Measurements from ENCODE around the gene SGSM2. TPM values are rescaled to one million over a fixed set of nuclear protein-coding genes. Genes with fewer than 3 reads are reported as not detected.
A peak's percentile ranks its signal among the peaks of the same experiment; 100 is the strongest.

The SGSM2 gene
- total and polyA plus RNA-seq, 5 donors from 2014 or later, result 5.6 to 107 (median 5.9) TPM

DNA sequence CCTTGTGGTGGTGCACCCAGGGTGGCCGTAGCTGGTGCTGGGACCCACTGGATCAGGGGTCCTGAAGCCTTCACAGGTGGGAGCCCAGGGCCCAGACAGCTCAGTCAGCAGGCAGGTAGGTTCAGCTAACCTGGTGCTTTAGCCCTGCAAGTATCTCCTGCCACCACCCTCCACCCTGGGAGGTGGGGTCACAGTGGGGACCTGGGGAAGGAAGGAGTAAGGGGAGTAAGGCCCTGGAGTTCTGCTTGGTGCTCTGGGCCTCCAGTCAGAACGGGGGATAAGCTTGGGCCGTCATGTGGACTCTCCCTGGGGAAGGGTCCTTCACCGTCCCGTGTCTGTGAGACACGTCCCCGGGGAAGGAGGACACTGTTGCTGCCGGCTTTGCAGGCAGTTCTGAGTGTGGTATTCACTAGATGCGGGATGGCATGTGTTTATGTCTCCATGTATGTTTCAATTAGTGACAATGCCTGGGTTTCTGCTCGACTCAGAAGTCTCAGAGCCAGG lies 20.7 kb downstream of the SGSM2 start:
- peaks cover 0 to 17% (median 12%) of the 10 kb centered on the region in 4 donors for H3K4me1 Mint-ChIP-seq
- no peaks in the 10 kb centered on the region for H3K27me3 Mint-ChIP-seq
- Histone ChIP-seq H3K9me3 (ENCODE audit: control insufficient read depth in 2 of 2, low read length in 2 of 2) (no peaks in the 10 kb centered on the region), H3K4me3 (ENCODE audit: low read depth, low read length) (no peak overlapping the region), H3K27ac (ENCODE audit: insufficient read depth, low read length, poor library complexity, severe bottlenecking) (no peak overlapping the region), H3K4me1 (ENCODE audit: control insufficient read depth, insufficient read depth, low read length, poor library complexity, severe bottlenecking) (peaks cover 15% of the 10 kb centered on the region), H3K27me3 (ENCODE audit: control insufficient read depth, insufficient read depth, low read length) (no peaks in the 10 kb centered on the region), H3K36me3 (ENCODE audit: control insufficient read depth, insufficient read depth, low read length) (no peaks in the 10 kb centered on the region)
- no peaks in the 10 kb centered on the region for H3K9me3 Mint-ChIP-seq
- peaks cover 7% of the 10 kb centered on the region for H3K36me3 Mint-ChIP-seq
- no peak overlapping the region for H3K27ac Mint-ChIP-seq
- ATAC-seq (ENCODE audit: low read depth in 2 of 2) (no peak), DNase-seq (no peak)
- H3K4me3 Mint-ChIP-seq, result no peak overlapping the region

DNA sequence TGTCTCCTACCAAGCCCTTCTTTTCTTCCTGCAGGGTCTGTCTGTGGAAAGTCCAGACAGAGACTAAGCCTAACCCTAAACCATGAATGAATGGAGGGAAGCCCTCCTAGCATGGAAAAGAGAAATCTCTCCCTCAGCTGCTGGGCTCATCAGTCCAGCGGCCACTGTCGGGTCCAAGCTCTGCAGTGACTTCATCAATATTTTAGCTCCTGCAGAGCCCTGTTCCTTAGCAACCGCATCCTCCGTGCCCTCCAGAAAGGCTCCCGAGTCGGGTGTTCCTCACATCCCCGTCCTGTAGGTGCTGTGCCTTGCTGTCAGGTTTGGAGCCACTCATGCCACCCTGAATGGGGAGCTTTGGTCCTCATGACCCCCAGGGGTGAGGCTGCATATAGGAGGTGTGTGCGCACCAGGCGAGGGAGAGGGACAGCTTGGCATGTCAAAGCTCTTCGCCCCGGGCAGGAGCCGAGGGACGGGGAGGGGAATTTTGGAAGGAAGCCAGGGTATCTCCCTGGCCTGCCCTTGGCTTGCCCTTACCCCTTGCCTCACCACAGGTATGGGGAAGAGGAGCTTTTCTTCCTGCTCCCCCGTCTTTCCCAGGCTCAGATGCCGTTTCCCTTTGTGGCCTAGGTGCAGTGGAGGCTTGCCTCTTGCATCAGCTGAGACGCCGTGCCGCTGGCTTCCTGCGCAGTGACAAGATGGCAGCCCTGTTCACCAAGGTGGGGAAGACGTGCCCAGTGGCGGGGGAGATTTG lies 23.9 kb downstream of the SGSM2 start:
- Mint-ChIP-seq H3K4me1 (no peaks in the 10 kb centered on the region), H3K27me3 (no peaks in the 10 kb centered on the region), H3K36me3 (peaks cover 7% of the 10 kb centered on the region), H3K9me3 (no peaks in the 10 kb centered on the region), H3K27ac (peak overlapping the region in 1 of 3 donors; percentile 15), H3K4me3 (no peak overlapping the region)
- H3K4me3 ChIP-seq (ENCODE audit: low read depth, low read length), result no peak overlapping the region
- ATAC-seq (ENCODE audit: low read depth in 2 of 2), result no peak
- H3K9me3 ChIP-seq (ENCODE audit: control insufficient read depth in 2 of 2, low read length in 2 of 2), result no peaks in the 10 kb centered on the region
- no peak overlapping the region for H3K27ac ChIP-seq (ENCODE audit: insufficient read depth, low read length, poor library complexity, severe bottlenecking)
- no peaks in the 10 kb centered on the region for H3K27me3 ChIP-seq (ENCODE audit: control insufficient read depth, insufficient read depth, low read length)
- no peak for DNase-seq
- peaks cover 4% of the 10 kb centered on the region for H3K36me3 ChIP-seq (ENCODE audit: control insufficient read depth, insufficient read depth, low read length)
- no peaks in the 10 kb centered on the region for H3K4me1 ChIP-seq (ENCODE audit: control insufficient read depth, insufficient read depth, low read length, poor library complexity, severe bottlenecking)

DNA sequence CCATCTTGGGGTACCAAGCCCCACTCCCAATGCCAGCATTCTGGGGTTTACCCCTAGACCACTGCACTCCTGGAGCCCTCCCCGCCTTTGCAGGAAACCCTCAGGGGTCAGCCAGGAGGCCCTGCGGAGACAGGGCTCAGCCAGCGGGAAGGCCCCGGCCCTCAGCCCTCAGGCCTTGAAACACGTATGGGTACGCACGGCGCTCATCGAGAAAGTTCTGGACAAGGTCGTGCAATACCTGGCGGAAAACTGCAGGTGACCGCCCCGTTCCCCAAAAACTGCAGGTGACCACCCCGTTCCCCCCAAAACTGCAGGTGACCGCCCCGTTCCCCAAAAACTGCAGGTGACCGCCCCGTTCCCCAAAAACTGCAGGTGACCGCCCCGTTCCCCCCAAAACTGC lies 24.7 kb downstream of the SGSM2 start:
- Histone ChIP-seq H3K27ac (ENCODE audit: insufficient read depth, low read length, poor library complexity, severe bottlenecking) (no peak overlapping the region), H3K4me1 (ENCODE audit: control insufficient read depth, insufficient read depth, low read length, poor library complexity, severe bottlenecking) (no peaks in the 10 kb centered on the region), H3K27me3 (ENCODE audit: control insufficient read depth, insufficient read depth, low read length) (no peaks in the 10 kb centered on the region), H3K4me3 (ENCODE audit: low read depth, low read length) (no peak overlapping the region), H3K9me3 (ENCODE audit: control insufficient read depth in 2 of 2, low read length in 2 of 2) (no peaks in the 10 kb centered on the region), H3K36me3 (ENCODE audit: control insufficient read depth, insufficient read depth, low read length) (peaks cover 4% of the 10 kb centered on the region)
- Mint-ChIP-seq H3K27me3 (no peaks in the 10 kb centered on the region), H3K27ac (no peak overlapping the region), H3K9me3 (no peaks in the 10 kb centered on the region), H3K36me3 (peaks cover 7% of the 10 kb centered on the region), H3K4me1 (no peaks in the 10 kb centered on the region), H3K4me3 (no peak overlapping the region)
- ATAC-seq (ENCODE audit: low read depth in 2 of 2) (no peak), DNase-seq (no peak)

DNA sequence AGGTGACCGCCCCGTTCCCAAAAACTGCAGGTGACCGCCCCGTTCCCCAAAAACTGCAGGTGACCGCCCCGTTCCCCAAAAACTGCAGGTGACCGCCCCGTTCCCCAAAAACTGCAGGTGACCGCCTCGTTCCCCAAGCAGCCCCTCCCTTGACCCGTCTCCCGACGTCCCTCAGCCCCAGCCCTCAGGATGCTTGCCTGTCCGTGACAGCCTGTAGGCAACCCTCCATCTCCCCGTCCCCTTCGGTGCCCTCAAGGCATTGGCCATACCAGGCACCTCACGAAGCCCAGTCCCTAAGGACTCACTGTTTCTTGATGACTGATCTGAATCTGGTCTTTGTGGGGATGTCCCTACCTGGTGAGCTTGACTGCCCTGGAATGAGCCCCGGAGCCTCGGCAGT lies 25.1 kb downstream of the SGSM2 start:
- peaks cover 4% of the 10 kb centered on the region for H3K36me3 ChIP-seq (ENCODE audit: control insufficient read depth, insufficient read depth, low read length)
- Mint-ChIP-seq H3K27ac (peak overlapping the region in 1 of 3 donors; percentile 36), H3K4me1 (no peaks in the 10 kb centered on the region), H3K4me3 (no peak overlapping the region), H3K9me3 (no peaks in the 10 kb centered on the region), H3K36me3 (peaks cover 7% of the 10 kb centered on the region), H3K27me3 (no peaks in the 10 kb centered on the region)
- ATAC-seq (ENCODE audit: low read depth in 2 of 2), result no peak
- no peak for DNase-seq
- H3K27me3 ChIP-seq (ENCODE audit: control insufficient read depth, insufficient read depth, low read length), result no peaks in the 10 kb centered on the region
- H3K27ac ChIP-seq (ENCODE audit: insufficient read depth, low read length, poor library complexity, severe bottlenecking), result no peak overlapping the region
- H3K4me3 ChIP-seq (ENCODE audit: low read depth, low read length), result no peak overlapping the region
- H3K9me3 ChIP-seq (ENCODE audit: control insufficient read depth in 2 of 2, low read length in 2 of 2), result no peaks in the 10 kb centered on the region
- H3K4me1 ChIP-seq (ENCODE audit: control insufficient read depth, insufficient read depth, low read length, poor library complexity, severe bottlenecking), result no peaks in the 10 kb centered on the region

DNA sequence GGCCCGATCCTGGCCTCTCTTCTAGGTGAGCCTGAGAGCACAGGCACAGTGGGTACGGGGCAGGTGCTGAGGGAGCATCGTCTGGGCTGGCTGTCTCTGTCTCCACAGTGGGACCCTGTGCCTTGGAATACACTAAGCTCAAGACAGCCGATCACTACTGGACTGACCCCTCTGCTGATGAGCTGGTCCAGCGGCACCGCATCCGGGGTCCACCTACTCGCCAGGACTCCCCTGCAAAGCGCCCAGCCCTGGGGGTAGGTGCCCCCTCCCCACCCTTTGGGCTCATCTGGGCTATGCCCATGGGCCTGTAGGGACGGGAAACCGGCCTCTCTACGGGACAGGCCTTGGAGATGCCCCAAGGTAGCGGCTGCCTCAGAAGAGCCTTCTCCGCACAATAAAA lies 25.6 kb downstream of the SGSM2 start:
- Mint-ChIP-seq H3K27me3 (no peaks in the 10 kb centered on the region), H3K36me3 (peaks cover 3% of the 10 kb centered on the region), H3K9me3 (no peaks in the 10 kb centered on the region), H3K4me1 (no peaks in the 10 kb centered on the region), H3K4me3 (no peak overlapping the region), H3K27ac (no peak overlapping the region)
- DNase-seq (no peak), ATAC-seq (ENCODE audit: low read depth in 2 of 2) (no peak)
- Histone ChIP-seq H3K27ac (ENCODE audit: insufficient read depth, low read length, poor library complexity, severe bottlenecking) (no peak overlapping the region), H3K9me3 (ENCODE audit: control insufficient read depth in 2 of 2, low read length in 2 of 2) (no peaks in the 10 kb centered on the region), H3K27me3 (ENCODE audit: control insufficient read depth, insufficient read depth, low read length) (no peaks in the 10 kb centered on the region), H3K36me3 (ENCODE audit: control insufficient read depth, insufficient read depth, low read length) (peaks cover 4% of the 10 kb centered on the region), H3K4me3 (ENCODE audit: low read depth, low read length) (no peak overlapping the region), H3K4me1 (ENCODE audit: control insufficient read depth, insufficient read depth, low read length, poor library complexity, severe bottlenecking) (no peaks in the 10 kb centered on the region)

DNA sequence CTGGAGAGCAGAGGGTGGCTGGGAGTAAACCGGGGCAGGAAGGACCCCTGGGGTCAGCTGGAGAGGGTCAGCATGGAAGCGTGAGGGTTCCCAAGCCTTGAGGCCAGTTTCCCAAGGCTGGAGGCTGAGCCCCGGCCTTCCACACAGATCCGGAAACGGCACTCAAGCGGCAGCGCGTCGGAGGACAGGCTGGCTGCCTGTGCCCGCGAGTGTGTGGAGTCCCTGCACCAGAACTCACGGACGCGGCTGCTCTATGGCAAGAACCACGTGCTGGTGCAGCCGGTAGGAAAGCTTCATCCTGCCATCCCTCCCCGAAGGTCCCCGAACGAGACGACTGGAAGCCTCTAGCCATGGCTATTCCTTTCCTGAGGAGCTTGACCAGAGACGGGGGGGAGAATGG lies 26.0 kb downstream of the SGSM2 start:
- DNase-seq (no peak), ATAC-seq (ENCODE audit: low read depth in 2 of 2) (no peak)
- Histone ChIP-seq H3K9me3 (ENCODE audit: control insufficient read depth in 2 of 2, low read length in 2 of 2) (no peaks in the 10 kb centered on the region), H3K27ac (ENCODE audit: insufficient read depth, low read length, poor library complexity, severe bottlenecking) (no peak overlapping the region), H3K4me3 (ENCODE audit: low read depth, low read length) (no peak overlapping the region), H3K27me3 (ENCODE audit: control insufficient read depth, insufficient read depth, low read length) (no peaks in the 10 kb centered on the region), H3K4me1 (ENCODE audit: control insufficient read depth, insufficient read depth, low read length, poor library complexity, severe bottlenecking) (no peaks in the 10 kb centered on the region), H3K36me3 (ENCODE audit: control insufficient read depth, insufficient read depth, low read length) (peaks cover 4% of the 10 kb centered on the region)
- H3K36me3 Mint-ChIP-seq, result peaks cover 3% of the 10 kb centered on the region
- no peaks in the 10 kb centered on the region for H3K4me1 Mint-ChIP-seq
- no peaks in the 10 kb centered on the region for H3K27me3 Mint-ChIP-seq
- no peaks in the 10 kb centered on the region for H3K9me3 Mint-ChIP-seq
- no peak overlapping the region for H3K27ac Mint-ChIP-seq
- H3K4me3 Mint-ChIP-seq, result no peak overlapping the region

DNA sequence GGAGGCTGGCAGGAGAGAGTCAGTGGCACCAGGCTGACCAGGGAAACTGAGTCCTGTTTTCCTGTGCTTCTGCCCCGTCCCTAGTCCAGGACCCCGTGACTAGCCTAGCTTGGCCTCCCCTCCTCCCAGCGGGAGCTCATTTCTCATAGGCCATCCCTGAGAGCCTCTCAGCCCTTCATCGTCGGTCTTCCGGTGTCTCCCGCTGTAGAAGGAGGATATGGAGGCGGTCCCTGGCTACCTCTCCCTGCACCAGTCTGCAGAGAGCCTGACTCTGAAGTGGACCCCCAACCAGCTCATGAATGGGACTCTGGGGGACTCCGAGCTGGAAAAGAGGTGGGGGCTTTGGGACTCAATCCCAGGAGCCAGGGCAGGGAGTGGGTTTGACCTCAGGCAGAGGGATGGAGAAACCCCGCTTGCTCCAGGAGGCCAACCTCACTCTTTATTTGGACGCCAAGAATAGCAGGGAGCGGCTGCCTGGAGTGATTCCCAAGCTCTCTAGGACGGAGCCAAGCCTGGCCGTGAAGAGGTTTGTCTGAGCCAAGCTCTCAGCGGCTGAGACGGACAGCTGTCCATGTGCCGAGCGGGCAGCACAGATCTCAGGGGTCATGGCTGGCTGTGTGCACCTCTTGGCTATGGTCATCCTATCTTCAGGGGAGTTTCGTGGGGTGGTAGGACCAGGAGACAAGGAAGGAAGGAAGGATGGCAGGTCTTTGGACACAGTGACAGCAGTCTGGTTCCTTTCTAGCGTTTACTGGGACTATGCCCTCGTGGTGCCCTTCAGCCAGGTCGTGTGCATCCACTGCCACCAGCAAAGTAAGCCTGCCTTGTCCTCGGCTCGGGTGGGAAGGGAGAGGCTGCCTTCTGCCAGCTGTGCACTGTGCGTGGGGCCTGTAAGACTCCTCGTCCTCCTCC lies 26.8 kb downstream of the SGSM2 start:
- DNase-seq (no peak), ATAC-seq (ENCODE audit: low read depth in 2 of 2) (no peak)
- H3K9me3 ChIP-seq (ENCODE audit: control insufficient read depth in 2 of 2, low read length in 2 of 2), result no peaks in the 10 kb centered on the region
- H3K9me3 Mint-ChIP-seq, result no peaks in the 10 kb centered on the region
- peaks cover 3% of the 10 kb centered on the region for H3K36me3 Mint-ChIP-seq
- peaks cover 4% of the 10 kb centered on the region for H3K36me3 ChIP-seq (ENCODE audit: control insufficient read depth, insufficient read depth, low read length)
- no peaks in the 10 kb centered on the region for H3K4me1 Mint-ChIP-seq
- H3K27me3 Mint-ChIP-seq, result no peaks in the 10 kb centered on the region
- H3K27ac Mint-ChIP-seq, result no peak overlapping the region
- no peaks in the 10 kb centered on the region for H3K4me1 ChIP-seq (ENCODE audit: control insufficient read depth, insufficient read depth, low read length, poor library complexity, severe bottlenecking)
- no peak overlapping the region for H3K27ac ChIP-seq (ENCODE audit: insufficient read depth, low read length, poor library complexity, severe bottlenecking)
- H3K4me3 ChIP-seq (ENCODE audit: low read depth, low read length), result no peak overlapping the region
- H3K27me3 ChIP-seq (ENCODE audit: control insufficient read depth, insufficient read depth, low read length), result no peaks in the 10 kb centered on the region
- no peak overlapping the region for H3K4me3 Mint-ChIP-seq

Measured in CD4-positive, CD25-positive, alpha-beta regulatory T cell (primary cell).